DND-41 (cell line): ENCODE measurements around the gene CUTC.

ENCODE experiments used
- ATAC-seq: fragments of 200-7000 bp; cut with Tn5 transposase; 3 replicates; pipeline ENCODE4 v1.9.1; 2021; ENCODE audit warnings: low read depth; ENCODE audit not compliant: insufficient read depth
- DNase-seq: peaks from one replicate; pipeline ENCODE4 v3.0.0-alpha.2; 2020
- H2AFZ ChIP-seq: 2 replicates; pipeline ENCODE4 v1.6.0; 2012; ENCODE audit warnings: low read depth, low read length
- H3K27ac ChIP-seq: 2 replicates; pipeline ENCODE4 v1.5.1; 2012; ENCODE audit warnings: low read length, inconsistent platforms
- H3K27me3 ChIP-seq: fragments of 200-600 bp; sonication (generic); 2 replicates; pipeline ENCODE4 v1.6.0; 2012; ENCODE audit warnings: low read length, mild to moderate bottlenecking, inconsistent platforms; ENCODE audit not compliant: insufficient read depth, poor library complexity
- H3K36me3 ChIP-seq: 2 replicates; pipeline ENCODE4 v1.5.1; 2012; ENCODE audit warnings: low read length, inconsistent platforms; ENCODE audit not compliant: insufficient read depth
- H3K4me1 ChIP-seq: 2 replicates; pipeline ENCODE4 v1.5.1; 2012; ENCODE audit warnings: mild to moderate bottlenecking, low read length; ENCODE audit not compliant: insufficient read depth
- H3K4me2 ChIP-seq: 2 replicates; pipeline ENCODE4 v1.6.0; 2012; ENCODE audit warnings: mild to moderate bottlenecking, moderate library complexity, low read length, inconsistent platforms; ENCODE audit not compliant: insufficient read depth
- H3K4me3 ChIP-seq, 2 experiments: fragments of 200-600 bp in 1 of 2; shearing (Covaris generic) in 1 of 2; 2 replicates each; pipeline ENCODE4 v1.5.1; 2012 to 2016; ENCODE audit warnings: inconsistent platforms in 2 of 2, low read length in 2 of 2, mild to moderate bottlenecking in 2 of 2, low read depth in 1 of 2, moderate library complexity in 1 of 2
- H3K79me2 ChIP-seq: 2 replicates; pipeline ENCODE4 v1.6.0; 2012; ENCODE audit warnings: low read length, inconsistent platforms; ENCODE audit not compliant: insufficient read depth
- H3K9ac ChIP-seq: 2 replicates; pipeline ENCODE4 v1.6.0; 2012; ENCODE audit warnings: low read depth, mild to moderate bottlenecking, inconsistent platforms, low read length, moderate library complexity
- H3K9me3 ChIP-seq: 2 replicates; pipeline ENCODE4 v1.5.1; 2012; ENCODE audit warnings: low read length, moderate library complexity, mild to moderate bottlenecking, inconsistent platforms; ENCODE audit not compliant: insufficient read depth, severe bottlenecking
- H4K20me1 ChIP-seq: 2 replicates; pipeline ENCODE4 v1.6.0; 2012; ENCODE audit warnings: low read length; ENCODE audit not compliant: insufficient read depth
- CTCF ChIP-seq: IDR thresholded peaks from 2 replicates; pipeline ENCODE4 v1.5.1; 2012; ENCODE audit warnings: borderline replicate concordance, low read length, moderate library complexity, mild to moderate bottlenecking; ENCODE audit not compliant: poor library complexity, severe bottlenecking; ENCODE audit errors: extremely low read depth
- EZH2 ChIP-seq: IDR thresholded peaks from 3 replicates; pipeline ENCODE4 v1.6.1; 2012; ENCODE audit warnings: borderline replicate concordance, low read depth, mild to moderate bottlenecking, moderate library complexity, low read length, inconsistent platforms; ENCODE audit not compliant: severe bottlenecking

CUTC gene

GRCh38 chr10:99700649-99701048 is 31.4 kb upstream of the CUTC start:
- no peak overlapping the region for H3K9ac ChIP-seq
- no peaks in the 10 kb centered on the region for H3K4me1 ChIP-seq
- H3K4me3 ChIP-seq, result no peak overlapping the region
- ATAC-seq, result no peak
- H3K27me3 ChIP-seq, result no peaks in the 10 kb centered on the region
- H2AFZ ChIP-seq, result no peak overlapping the region
- H4K20me1 ChIP-seq, result no peaks in the 10 kb centered on the region
- no peaks in the 10 kb centered on the region for H3K79me2 ChIP-seq
- no peak overlapping the region for H3K27ac ChIP-seq
- no peak for DNase-seq
- no peak overlapping the region for H3K4me2 ChIP-seq
- no peaks in the 10 kb centered on the region for H3K9me3 ChIP-seq
- no peak for TF ChIP-seq EZH2
- no peak for TF ChIP-seq CTCF
- H3K36me3 ChIP-seq, result no peaks in the 10 kb centered on the region

DNA sequence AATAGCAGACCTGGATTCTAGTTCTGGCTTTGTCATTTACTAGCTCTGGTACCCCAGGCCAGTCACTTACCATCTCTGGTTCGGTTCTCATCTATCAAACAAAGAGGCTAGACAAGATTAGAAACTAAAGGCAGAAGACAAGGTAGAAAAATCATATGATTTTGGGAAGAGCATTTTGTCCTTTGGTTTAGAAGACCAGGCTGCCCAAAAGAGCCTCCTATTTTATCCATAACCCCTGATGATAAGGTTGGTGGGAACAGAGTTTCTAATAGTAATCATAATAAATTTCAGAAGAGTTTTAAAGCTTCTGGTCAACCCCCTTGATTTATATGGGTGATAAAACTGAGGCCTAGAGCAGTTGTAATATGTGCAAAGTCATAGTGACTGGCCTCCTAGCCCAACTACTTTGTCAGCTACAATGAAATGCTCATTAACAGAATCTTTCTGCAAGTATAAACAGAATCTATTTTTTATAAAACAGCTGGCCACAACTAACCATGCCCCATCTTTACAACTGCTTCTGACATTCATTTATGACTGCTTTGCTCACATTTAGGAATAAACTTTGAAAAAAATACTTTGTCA is 23.5 kb upstream of the CUTC start:
- H3K27ac ChIP-seq, result no peak overlapping the region
- H3K4me1 ChIP-seq, result no peaks in the 10 kb centered on the region
- H2AFZ ChIP-seq, result no peak overlapping the region
- H3K4me3 ChIP-seq, result no peak overlapping the region
- no peak for TF ChIP-seq EZH2
- TF ChIP-seq CTCF, result no peak
- H3K79me2 ChIP-seq, result no peaks in the 10 kb centered on the region
- no peak for DNase-seq
- H3K9ac ChIP-seq, result no peak overlapping the region
- H4K20me1 ChIP-seq, result no peaks in the 10 kb centered on the region
- H3K27me3 ChIP-seq, result no peaks in the 10 kb centered on the region
- H3K4me2 ChIP-seq, result no peak overlapping the region
- H3K9me3 ChIP-seq, result no peaks in the 10 kb centered on the region
- no peak for ATAC-seq
- H3K36me3 ChIP-seq, result peaks cover 15% of the 10 kb centered on the region

- Histone ChIP-seq H3K4me2 (no peak overlapping the region), H3K4me3 (no peak overlapping the region), H3K27me3 (no peaks in the 10 kb centered on the region), H3K79me2 (no peaks in the 10 kb centered on the region), H3K27ac (no peak overlapping the region), H3K9me3 (no peaks in the 10 kb centered on the region), H3K4me1 (no peaks in the 10 kb centered on the region), H4K20me1 (no peaks in the 10 kb centered on the region), H2AFZ (no peak overlapping the region), H3K9ac (no peak overlapping the region), H3K36me3 (peaks cover 24% of the 10 kb centered on the region)
- TF ChIP-seq EZH2 (no peak), CTCF (no peak)
- DNase-seq, result no peak
- no peak for ATAC-seq
Measured at GRCh38 chr10:99709480-99710229, 22.4 kb upstream of the CUTC start.
